Kidney (tissue), 14 donors: Measurements from ENCODE around the gene VCL. TPM values are rescaled to one million over a fixed set of nuclear protein-coding genes. Genes with fewer than 3 reads are reported as not detected.

Experiments used
- DNase-seq, 5 donors: peaks; one replicate each; pipeline ENCODE4 v3.0.0-alpha.2; 2013 to 2020
- FAIRE-seq: peaks from 2 replicates; lab custom pipeline; 2012; peaks lifted over from hg19 to GRCh38; lab: Jason Lieb, UNC
- H3K27ac ChIP-seq, 2 donors: one replicate each; pipeline ENCODE4 v1.7.0; 2013; ENCODE audit warnings: low read depth in 2 of 2, low read length in 2 of 2, inconsistent platforms in 1 of 2
- H3K27me3 ChIP-seq: one replicate; pipeline ENCODE4 v1.7.1; 2013; ENCODE audit warnings: low read length, inconsistent platforms; ENCODE audit not compliant: control insufficient read depth, insufficient read depth
- H3K36me3 ChIP-seq, 3 donors: one replicate each; pipeline versions ENCODE4 v1.7.0 to v1.7.1; 2013; ENCODE audit warnings: low read length in 3 of 3, control low read depth in 1 of 3, inconsistent platforms in 1 of 3; ENCODE audit not compliant: insufficient read depth in 3 of 3, control insufficient read depth in 2 of 3
- H3K4me1 ChIP-seq, 3 donors: one replicate each; pipeline versions ENCODE4 v1.7.0 to v1.7.1; 2013; ENCODE audit warnings: low read length in 3 of 3, inconsistent platforms in 1 of 3, low read depth in 1 of 3; ENCODE audit not compliant: control insufficient read depth in 2 of 3, insufficient read depth in 2 of 3
- H3K4me3 ChIP-seq, 3 donors: one replicate each; pipeline versions ENCODE4 v1.7.0 to v1.8.1; 2013; ENCODE audit warnings: low read length in 3 of 3, control low read depth in 1 of 3, inconsistent platforms in 1 of 3
- H3K9ac ChIP-seq, 3 donors: one replicate each; pipeline versions ENCODE4 v1.7.0 to v1.7.1; 2013; ENCODE audit warnings: low read length in 3 of 3, control low read depth in 1 of 3, inconsistent platforms in 1 of 3
- H3K9me3 ChIP-seq, 3 donors: one replicate each; pipeline versions ENCODE4 v1.7.0 to v1.7.1; 2013; ENCODE audit warnings: low read length in 3 of 3, control low read depth in 1 of 3, inconsistent platforms in 1 of 3; ENCODE audit not compliant: control insufficient read depth in 2 of 3, insufficient read depth in 1 of 3
- intact Hi-C: fragments of 100-400 bp; cut with DNase I; formaldehyde crosslinking; loops from one replicate; pipeline ENCODE4 v1.11.1; 2022
- polyA plus RNA-seq: library from polyadenylated mRNA; stranded (reverse); fragments of 350-450 nt; fragmentation: Illumina TruSeq; extraction: RNeasy Lipid Tissue Mini Kit (QIAGEN cat#74804); gene quantifications from one replicate; pipeline ENCODE4 v1.2.3, GENCODE V29; 2014; ENCODE audit warnings: low read depth, low replicate concordance; ENCODE audit not compliant: insufficient read depth
- total RNA-seq: library from RNA; stranded (reverse); fragmentation: NEBNext Ultra II Directional; extraction: Animal tissue kit (Norgen Biotek cat#: 25700); gene quantifications from one replicate; pipeline ENCODE4 v1.2.1, GENCODE V29; 2021
- TF ChIP-seq, protein P1 (sequence below): IDR thresholded peaks from 3 replicates; pipeline ENCODE4 v1.5.1; 2012; ENCODE audit warnings: mild to moderate bottlenecking, moderate library complexity, borderline replicate concordance; ENCODE audit not compliant: insufficient read depth; ENCODE audit errors: extremely low read depth
- donor health status: control.
- donor health status: control.
- donor health status: control.
- donor health status: control.
- donor health status: control.
- donor health status: DM: yes; HTN: yes; CAD: no.
- donor health status: Normal renal cell carcinoma (clear cell type).

The VCL gene
- total and polyA plus RNA-seq, 2 donors from 2014 or later, result 23.8 to 167 TPM

DNA sequence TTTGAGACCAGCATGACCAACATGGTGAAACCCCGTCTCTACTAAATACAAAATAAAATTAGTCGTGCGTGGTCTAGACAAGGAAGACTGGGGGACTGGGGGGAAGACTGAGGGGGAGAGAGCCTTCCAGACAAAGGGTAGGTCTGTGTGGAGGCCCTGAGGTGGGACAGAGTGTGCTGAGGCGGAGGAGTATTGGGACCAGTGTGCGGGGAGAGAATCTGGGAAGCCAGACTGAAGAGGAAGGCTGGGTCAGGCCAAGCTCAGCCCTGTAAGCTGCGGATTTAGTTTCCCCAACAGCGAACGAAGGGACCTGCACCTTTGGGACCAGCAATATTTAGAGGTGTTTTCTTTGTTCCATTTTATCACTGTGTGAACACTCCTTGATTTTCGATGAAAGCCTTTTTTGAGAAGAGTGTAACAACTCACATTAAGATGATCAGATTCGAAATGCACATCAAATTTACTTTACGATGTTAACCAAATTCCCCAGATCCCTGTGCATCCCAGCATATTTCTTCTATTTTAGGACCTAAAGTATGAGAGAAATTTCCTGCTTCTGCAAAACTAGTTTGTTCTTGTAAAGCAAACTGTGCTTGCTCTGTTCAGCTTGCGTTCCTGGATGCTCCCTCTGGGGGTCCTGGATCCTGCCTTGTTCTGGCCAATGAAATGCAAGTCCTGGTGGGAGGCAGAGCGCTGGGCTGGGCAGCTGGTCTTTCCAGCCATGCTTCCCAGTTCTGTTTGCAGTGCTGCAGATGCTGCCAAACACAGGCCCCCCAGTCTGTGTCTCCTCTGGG is 47.6 kb upstream of the VCL start:
- no peaks in the 10 kb centered on the region for H3K4me1 ChIP-seq
- intact Hi-C loops, result no loop called here
- TF ChIP-seq, protein P1, sequence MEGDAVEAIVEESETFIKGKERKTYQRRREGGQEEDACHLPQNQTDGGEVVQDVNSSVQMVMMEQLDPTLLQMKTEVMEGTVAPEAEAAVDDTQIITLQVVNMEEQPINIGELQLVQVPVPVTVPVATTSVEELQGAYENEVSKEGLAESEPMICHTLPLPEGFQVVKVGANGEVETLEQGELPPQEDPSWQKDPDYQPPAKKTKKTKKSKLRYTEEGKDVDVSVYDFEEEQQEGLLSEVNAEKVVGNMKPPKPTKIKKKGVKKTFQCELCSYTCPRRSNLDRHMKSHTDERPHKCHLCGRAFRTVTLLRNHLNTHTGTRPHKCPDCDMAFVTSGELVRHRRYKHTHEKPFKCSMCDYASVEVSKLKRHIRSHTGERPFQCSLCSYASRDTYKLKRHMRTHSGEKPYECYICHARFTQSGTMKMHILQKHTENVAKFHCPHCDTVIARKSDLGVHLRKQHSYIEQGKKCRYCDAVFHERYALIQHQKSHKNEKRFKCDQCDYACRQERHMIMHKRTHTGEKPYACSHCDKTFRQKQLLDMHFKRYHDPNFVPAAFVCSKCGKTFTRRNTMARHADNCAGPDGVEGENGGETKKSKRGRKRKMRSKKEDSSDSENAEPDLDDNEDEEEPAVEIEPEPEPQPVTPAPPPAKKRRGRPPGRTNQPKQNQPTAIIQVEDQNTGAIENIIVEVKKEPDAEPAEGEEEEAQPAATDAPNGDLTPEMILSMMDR, result no peak
- FAIRE-seq (no peak), DNase-seq (peak in 3 of 5 donors; percentile 37 to 80 (median 78))
- no peaks in the 10 kb centered on the region for H3K27me3 ChIP-seq
- no peaks in the 10 kb centered on the region for H3K9me3 ChIP-seq
- no peaks in the 10 kb centered on the region for H3K36me3 ChIP-seq
- H3K4me3 ChIP-seq, result no peak overlapping the region
- no peak overlapping the region for H3K9ac ChIP-seq
- peak overlapping the region in 1 of 2 donors; percentile 14 for H3K27ac ChIP-seq

DNA sequence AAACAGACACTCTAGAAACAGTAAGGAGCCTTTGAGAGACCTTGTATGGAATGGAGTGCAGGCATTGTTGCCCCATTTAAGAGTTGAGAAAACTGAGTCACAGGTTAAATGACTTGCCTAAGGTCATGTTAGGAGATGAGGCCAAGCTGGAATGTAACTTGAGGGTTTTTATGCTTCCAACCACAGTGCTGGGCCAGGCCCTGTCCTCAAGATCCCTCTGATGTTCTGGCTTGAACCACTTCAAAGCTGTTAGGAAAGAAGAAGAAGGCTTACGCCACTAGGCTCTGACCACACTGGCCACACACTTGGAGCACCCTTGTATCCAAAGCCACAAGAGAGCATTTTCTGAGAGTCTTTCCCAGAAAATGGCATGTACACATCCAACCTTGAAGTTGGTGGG is 44.3 kb upstream of the VCL start:
- FAIRE-seq (no peak), DNase-seq (no peak)
- intact Hi-C loops, result no loop called here
- Histone ChIP-seq H3K4me1 (no peaks in the 10 kb centered on the region), H3K27me3 (no peaks in the 10 kb centered on the region), H3K9ac (no peak overlapping the region), H3K27ac (no peak overlapping the region), H3K9me3 (no peaks in the 10 kb centered on the region), H3K4me3 (no peak overlapping the region), H3K36me3 (no peaks in the 10 kb centered on the region)
- TF ChIP-seq, protein P1, result no peak

DNA sequence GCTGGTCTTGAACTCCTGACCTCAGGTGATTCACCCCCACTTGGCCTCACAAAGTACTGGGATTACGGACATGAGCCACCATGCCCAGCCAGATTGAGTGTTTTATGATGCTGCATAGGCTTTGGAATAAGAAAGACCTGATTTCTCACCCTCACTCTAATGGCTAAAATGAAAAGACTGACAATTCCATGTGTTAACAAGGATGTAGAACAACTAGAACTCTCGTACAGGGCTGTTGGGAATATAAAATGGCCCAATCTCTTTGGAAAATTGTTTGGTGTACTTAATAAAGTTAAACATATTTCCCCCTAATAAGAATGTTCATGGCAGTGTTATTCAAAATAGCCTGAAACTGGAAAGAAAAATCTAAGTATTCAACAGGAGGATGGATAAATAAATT is 43.2 kb upstream of the VCL start:
- H3K4me3 ChIP-seq, result no peak overlapping the region
- FAIRE-seq (no peak), DNase-seq (no peak)
- H3K27me3 ChIP-seq, result no peaks in the 10 kb centered on the region
- no peak overlapping the region for H3K27ac ChIP-seq
- TF ChIP-seq, protein P1, result no peak
- intact Hi-C loops, result no loop called here
- no peaks in the 10 kb centered on the region for H3K4me1 ChIP-seq
- no peaks in the 10 kb centered on the region for H3K9me3 ChIP-seq
- no peak overlapping the region for H3K9ac ChIP-seq
- no peaks in the 10 kb centered on the region for H3K36me3 ChIP-seq
